DMS114 treated with DMSO at 0.1 percent for 48 hours (cell line): ENCODE measurements around the gene CSTF3.
A peak's percentile ranks its signal among the peaks of the same experiment; 100 is the strongest.
"Not testable (repeated sequence)": the region's sequence is repeated elsewhere in the genome, so short reads cannot be mapped to it uniquely, and the experiment has no call there.

Experiments
- DNase-seq: peaks from one replicate; lab custom pipeline; 2025; ENCODE audit not compliant: unreplicated experiment; lab: John Stamatoyannopoulos, UW

The CSTF3 gene

DNA sequence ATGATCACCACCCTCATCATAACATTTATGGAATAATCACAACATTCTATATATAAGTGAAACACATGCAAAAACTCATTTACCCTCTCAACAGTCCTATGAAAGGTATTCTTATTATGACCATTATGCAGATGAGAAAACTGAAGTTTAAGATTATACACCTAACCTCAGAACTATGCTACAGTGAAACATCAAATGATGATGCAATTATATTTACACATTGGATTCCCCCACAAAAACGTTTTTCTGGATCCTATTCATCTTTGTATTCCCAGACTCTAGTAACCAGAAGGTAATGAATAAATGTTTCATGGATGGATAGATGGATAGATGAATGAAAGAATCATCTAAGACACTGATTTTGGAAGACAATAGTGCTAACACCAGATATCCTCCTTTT, 67.1 kb downstream of the CSTF3 start:
- no peak for DNase-seq

DNA sequence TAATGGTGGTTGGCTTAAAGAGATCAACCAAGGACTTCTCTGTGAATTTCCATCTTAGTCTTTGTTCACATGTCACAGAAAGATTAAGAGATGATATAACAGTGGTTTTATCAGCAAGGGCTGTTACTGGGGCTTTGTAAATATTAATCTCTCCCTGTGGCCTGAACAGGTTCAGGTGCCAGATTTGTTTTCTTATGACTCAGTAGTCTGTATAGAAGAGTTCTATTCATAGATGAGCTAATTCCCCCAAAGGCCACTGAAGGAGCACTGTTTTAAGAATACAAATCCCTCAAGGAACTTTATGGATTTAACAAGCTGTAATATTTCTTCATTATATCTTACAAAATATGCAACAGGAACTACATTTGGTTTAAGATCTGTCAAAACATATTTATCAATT, 71.5 kb downstream of the CSTF3 start:
- no peak for DNase-seq

DNA sequence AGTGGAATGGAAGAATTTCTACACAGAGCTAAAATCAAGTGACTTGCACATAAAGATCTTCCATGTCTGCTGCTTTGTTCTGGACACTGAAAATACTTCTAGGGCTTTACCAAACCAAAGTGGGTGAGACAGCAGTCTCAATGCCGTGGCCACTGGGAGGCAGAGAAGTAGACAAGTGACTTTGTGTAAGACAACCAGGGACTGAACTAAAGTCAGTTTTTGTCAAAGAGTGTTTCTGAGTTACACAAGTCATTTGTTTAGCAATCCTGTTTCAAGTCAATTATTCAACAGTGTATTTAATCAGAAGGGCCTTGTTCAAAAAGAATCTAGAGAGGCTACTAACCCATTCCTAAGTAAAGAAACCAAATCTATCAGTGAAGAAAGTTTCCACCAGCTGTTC, 75.3 kb downstream of the CSTF3 start:
- no peak for DNase-seq

DNA sequence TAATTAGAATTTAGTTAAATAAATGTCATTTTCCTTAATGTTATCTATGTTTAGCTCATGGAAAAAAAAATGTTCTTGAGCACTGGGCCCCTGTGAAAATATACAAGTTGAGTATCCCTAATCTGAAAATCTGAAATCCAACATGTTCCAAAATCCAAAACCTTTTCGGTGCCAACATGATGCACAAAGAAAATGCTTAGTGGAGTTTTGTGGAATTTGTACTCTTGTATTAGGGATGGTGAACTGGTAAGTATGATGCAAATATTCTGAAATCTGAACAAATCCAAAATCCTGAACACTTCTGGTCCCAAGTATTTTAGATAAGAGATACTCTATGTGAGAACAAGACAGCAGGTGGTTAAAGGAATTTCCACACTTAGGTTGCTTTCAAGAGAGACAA, 77.4 kb downstream of the CSTF3 start:
- no peak for DNase-seq

DNA sequence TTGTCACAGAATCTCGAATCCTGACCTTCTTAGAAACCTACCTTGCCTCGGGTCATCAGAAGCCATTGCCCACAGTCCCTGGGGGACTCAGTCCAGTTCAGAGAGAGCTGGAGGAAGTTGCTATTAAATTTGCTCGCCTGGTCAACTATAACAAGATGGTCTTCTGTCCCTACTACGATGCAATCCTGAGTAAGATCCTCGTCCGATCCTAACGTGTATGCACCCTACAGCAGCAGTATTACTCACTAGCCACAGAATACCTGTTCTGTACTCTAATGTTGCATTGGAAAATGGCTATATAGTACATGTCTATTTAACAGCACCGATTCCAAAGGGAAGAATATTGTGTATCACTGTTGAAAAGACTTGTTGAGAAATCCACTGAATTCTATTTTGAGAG, 88.8 kb downstream of the CSTF3 start:
- no peak for DNase-seq

DNA sequence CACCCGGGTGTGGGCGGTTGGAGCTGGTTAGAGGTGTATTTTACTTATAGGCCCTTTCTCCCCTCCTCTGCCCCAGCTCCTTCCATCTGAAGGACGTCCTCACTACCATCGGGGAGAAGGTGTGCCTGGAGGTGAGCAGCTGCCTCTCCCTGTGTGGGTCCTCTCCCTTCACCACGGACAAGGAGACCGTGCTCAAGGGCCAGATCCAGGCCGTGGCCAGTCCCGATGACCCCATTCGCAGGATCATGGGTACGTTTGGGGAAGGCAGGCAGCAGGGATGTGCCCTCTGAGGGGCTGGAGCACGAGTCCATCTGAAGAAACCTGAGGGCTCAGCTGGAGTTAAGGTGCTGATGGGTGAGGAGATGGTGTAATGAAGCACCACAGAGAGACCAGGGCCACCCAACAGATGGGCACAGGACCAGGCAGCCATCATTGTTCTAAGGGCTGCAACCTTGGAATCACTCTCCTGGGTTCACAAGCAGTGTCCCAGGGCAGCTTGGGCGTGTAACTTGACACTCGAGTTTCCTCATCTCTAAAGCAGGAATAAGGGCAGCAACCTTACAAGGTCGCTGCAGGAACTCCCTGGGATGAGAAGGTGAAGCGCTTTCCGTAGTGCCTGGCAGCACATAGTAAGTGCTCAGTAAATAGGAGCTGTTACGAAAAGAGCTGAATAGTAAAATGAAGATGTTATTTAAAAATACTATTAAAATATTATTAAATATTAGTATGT, 92.5 kb downstream of the CSTF3 start:
- DNase-seq: no peak

DNA sequence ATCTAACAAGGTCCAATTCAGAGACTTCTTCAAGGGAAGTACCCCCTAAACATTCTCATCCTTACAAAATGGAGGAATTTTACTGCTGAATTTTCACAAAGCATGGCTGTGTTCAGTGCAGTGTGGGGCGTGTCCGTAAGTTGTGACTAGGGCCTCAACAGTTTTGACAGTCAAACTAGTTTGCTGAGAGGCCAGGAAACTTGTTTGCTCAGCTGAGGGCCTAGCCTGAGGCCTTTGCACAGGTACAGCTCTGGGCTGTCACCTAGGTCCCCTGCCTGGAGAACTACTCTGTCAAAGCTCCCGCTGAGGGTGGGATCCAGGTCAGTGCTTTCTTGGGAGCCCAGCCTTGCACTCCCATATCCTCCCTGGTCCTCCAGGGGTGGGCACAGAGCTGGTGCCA, 94.0 kb downstream of the CSTF3 start:
- no peak for DNase-seq

DNA sequence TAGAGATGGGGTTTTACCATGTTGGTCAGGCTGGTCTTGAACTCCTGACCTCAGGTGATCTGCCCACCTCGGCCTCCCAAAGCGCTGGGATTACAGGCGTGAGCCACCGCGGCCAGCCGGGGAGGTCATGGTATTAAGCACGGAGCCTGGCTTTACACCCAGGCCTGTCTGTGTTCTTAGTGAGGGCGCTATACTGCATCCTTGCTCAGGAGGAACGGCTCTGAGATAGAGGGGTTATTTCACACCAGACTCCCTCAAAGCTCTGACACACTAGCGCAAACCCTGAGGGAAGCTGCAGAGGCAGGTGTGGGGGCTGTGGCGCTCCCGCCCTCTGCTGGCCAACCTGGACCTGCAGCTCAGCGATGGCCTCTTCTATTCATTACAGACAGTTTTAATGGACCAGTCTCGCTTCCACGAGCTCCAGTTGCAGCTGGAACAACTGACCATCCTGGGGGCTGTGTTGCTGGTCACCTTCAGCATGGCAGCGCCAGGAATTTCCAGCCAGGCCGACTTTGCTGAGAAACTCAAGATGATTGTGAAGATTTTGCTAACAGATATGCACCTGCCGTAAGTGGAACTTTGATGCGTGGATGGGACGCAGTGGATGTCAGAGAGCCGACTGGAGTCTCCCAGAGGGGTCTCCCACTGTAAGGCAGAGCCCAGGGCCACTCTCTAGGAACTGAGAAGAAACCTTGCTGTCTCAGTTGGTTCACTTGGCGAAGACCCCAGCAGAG, 95.7 kb downstream of the CSTF3 start:
- peak; percentile 13 for DNase-seq

DNA sequence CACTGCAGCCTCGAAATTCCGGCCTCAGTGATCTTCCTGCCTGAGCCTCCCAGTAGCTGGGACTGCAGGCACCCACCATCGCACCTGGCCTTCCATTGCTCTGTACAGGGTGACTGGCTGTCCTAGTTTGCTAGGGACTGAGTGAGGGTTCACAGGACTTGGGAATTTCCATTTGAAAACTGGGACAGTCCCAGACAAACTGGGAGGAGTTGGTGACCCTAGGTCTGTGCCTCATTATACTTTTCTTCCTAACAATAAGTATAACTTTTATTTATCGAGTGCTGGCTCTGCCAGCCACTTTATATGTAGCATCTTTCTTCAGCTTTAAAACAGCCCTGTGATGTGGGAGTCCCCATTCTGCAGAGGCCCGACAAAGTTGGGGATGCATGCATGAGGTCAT, 96.4 kb downstream of the CSTF3 start:
- DNase-seq: no peak

DNA sequence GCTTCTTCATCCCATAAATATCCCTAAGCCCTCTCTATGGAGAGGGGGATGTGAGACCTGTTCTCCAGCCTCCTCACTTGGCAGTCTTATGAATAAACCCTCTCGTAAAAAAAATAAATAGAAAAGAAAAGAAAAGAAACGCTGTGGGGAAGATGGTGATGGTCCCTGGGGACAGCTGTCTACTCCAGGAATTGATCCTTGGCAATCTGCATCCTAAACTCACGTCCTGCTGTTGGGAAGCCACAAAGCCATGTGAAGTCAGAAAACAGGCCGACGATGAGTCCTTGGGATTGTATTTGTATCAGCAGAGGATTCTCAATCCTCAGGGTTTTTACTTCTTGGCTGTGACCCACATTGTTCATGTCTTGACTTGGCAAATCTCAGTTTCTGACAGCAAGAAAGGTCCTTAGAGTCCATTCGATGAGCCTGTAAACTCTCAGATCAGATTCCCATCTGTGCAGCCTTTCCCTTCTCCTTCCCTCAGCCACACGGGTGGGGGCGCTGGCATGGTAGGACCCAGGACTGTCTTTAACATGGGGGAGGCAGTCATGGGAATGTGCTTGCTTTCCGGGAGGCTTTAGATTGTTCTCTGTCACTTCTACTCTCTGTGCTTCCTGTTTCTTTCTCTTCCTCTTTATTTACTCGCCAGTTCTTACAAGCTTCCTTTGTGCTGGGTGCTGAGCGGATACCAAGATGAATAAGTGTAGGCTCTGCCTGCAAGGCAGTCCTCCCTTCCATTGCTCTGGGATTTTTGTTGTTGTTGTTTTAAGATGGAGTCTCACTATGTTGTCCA, 97.1 kb downstream of the CSTF3 start:
- no peak for DNase-seq

DNA sequence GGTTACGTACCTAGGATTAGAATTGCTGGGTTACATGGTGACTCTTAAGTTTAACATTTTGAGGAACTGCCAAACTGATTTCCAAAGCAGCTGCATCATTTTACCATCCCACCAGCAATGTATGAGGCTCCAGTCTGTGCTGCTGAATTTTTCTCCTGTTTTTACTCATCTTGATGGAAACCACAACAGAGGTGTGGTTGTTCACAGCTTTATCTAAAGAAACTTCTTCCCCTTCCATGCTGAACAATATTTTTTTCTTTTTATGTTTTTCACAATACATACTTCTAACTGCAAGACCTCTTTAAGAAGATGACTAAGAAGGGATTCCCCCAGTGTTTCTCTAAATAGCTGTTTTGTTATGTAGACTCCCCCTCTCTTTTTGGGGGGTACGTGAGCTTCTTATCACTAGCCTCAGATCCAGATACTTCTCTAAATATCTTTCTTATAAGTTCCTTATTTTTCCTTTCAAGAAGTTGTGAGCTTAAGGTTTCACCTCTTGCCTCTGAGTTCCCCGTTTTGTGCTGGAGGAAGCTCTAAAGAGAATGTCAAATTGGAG, 97.9 kb downstream of the CSTF3 start:
- no peak for DNase-seq

DNA sequence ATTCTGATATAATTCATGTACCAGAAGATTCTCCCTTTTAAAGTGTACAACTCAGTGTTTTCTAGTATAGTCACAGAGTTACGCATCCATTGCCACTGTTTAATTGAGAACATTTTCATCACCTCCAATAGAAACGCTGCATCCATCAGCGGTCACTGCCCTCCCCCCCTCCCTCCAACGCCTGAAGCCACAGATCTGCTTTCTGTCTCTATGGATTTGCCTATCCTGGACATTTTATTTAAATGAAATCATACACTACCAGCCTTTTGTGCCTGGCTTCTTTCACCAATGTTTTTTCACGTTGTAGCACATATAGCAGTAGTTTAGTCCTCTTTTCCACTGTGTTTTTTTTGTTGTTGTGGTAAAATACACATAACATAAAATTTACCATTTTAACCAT, 99.1 kb downstream of the CSTF3 start:
- no peak for DNase-seq

DNA sequence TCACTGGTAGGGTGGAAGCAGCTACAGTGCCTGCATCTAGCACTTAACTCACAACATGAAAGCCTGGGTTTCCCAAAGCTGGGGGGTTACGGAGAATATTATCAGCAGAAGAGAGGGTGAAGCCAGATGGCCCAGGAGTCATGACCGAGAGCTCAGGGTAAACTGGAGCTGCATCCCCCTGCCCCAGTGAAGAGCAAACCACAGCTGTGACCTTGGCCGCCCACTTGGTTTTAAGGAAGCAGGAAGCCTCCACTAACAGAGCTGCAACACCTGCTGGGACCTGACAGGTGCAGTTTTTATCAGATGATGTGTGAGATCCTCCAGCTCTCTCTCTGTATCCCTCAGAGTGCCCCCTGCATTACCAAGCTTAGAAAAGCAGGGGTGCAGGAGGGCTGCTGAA, 101.0 kb downstream of the CSTF3 start:
- DNase-seq: no peak

DNA sequence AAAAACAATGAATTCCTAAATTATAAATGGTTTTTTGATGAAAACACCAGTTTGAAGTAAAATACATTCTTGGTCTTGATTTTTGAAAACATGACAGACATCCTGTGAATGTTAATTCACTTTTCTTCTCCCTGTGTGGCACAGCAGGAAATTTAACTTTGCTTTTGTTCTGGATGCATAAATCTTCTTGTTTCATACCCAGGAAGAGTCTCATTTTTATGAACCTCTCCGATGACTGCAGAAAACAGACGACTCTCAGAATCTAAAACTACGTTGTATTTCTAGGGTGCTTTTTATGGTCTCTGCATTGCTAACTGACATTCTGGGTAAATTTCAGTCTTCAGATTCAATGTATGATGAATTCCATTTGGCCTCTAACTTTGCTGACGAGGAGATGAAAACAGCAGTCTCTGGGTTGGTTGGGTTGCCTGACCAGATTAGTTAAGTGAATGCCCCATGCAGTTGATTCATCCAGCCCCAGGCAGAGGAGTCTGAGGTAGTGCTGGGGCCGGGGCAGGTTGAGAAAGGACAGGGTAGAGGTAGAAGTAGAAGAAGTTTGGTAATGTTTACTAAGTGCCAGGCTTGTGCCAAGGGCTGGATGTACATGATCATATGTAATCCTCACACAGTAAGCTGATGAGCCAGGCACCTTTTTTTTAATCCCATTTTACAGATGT, 101.8 kb downstream of the CSTF3 start:
- no peak for DNase-seq

DNA sequence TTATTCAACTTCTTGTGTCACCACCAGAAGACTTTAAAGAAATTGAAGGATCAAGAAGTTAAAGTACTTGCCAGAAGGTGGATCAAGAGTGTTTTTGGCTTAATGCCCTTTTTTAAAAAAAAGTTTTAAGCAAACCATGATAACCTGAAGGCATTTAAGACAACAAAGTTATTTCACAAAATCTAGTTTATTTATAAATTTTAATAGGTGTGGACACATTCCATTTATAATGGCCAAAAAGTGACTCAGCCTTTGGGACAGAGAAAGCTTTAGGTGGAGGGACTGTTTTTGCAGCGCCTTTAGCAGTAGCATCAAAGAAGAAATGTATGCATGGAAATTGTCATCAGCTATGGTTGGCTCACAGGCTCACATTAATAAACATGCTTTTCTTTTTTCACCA, 104.0 kb downstream of the CSTF3 start:
- DNase-seq: no peak

DNA sequence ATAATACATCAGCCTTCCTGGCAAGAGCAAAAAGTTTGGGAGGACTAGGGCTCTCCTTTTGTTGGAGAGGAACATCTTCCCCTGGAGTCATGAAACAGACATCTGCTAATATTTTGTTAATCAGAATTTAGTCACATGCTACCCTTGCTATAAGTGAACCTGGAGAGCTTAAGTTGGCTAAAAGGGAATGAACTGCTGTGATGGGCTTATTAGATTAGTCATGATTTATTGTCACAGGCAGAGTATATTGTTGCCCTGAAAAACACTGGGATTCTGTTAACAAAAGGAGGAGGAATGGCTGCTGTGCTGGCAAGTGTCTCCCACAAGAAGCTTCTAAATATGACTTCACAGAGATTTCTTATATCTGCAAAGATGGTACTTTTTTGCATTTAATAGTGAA, 105.9 kb downstream of the CSTF3 start:
- no peak for DNase-seq

DNA sequence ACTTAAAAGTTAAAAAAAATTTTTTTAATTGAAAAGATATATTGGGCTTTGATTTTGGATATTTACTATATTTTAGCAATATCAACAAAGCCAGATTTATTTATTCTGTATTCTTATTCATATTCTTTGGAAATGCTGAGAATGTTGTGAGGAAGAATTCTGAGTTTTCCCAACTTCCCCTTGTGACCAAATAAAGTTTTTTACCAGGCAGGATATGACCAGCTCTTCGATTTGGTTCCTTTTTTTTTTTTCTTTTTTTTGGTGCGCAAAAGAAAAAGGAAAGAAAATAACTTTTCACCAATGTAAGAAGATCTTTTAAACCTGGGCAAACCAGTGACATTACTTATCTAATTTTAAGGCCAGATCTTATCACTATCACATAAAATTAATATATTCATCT, 109.0 kb downstream of the CSTF3 start:
- no peak for DNase-seq

DNA sequence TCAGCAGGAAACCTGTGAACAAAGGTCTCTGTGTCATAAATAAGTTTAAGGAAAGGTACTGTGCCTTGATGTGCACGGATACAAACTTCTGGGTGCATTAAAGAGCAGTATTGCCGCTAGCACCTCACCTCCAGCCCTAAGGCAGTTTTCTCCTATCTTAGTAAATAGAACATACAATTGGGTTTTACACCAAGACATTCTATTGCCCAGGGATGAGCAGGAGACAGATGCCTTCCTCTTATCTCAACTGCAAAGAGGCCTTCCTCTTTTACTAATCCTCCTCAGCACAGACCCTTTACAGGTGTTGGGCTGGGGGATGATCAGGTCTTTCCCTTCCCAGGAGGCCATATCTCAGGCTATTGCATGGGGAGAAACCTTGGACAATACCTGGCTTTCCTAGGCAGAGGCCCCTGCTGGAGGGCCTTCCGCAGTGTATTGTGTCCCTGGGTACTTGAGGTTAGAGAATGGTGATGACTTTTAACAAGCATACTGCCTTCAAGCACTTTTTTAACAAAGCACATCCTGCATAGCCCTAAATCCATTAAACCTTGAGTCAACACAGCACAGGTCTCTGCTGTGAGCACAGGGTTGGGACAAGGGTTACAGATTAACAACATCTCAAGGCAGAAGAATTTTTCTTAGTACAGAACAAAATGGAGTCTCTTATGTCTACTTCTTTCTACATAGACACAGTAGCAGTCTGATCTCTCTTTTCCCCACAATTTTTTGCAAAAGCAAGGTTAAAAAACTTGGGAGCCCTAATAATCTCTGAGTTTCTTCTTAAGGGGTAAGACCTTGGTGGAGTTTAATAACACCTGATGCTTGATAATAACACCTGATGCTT, 111.5 kb downstream of the CSTF3 start:
- DNase-seq: not testable (repeated sequence)

DNA sequence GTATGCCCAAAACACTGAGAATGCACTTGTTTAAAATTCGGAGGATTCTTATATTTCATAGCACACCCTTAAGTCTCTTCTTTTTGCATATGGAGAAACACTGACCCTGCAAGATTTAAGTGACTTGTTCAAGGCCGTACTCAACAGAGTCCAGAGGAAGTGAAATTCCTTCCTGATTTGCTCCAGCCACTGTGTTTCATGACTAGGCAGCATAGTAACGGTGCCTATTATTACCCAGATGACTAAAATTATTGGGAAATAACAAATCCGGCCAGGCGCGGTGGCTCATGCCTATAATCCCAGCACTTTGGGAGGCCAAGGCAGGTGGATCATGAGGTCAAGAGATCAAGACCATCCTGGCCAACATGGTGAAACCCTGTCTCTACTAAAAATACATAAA, 112.6 kb downstream of the CSTF3 start:
- DNase-seq: not testable (repeated sequence)

DNA sequence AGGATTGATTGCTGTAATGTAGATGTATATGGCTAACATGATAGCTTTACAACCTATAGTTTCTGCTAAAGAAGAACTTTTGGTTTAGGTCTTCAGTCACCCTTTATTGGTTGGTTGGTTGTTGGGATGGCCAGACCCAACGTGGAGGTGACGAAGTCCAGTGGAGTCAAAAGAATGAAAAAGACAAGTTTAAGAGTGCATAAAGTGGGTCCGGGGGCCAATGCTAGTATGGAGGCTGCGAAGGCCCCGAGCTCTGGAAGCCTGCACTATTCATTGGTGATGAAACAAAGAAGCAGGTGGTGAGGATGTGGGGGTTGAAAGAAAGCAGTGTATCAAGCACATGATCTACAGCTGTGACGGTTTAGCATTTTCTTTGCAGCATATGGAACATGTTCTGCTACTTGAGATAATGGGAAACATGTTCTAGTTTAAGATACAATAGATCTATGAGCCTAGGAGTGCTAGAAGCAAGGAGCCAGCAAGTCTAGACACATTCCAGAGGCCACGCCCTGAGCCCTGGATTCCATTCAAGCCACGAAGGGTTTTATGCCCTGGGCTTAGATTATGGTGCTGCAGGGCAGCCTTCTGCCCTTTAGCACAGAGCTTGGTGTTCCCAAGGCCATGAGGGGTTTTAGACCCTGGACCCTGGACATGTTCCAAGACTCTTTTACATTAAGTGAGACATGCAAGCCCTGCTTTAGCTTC, 115.6 kb downstream of the CSTF3 start:
- no peak for DNase-seq
